Lower leg skin (tissue), 3 donors: ENCODE results near the gene SNTN.

Experiments
- CTCF ChIP-seq, 3 donors: fragments of 450-650 bp; IDR thresholded peaks; one replicate each; pipeline ENCODE4 v1.5.1; 2016; ENCODE audit warnings: antibody characterized with exemption in 3 of 3, mild to moderate bottlenecking in 3 of 3, moderate library complexity in 2 of 3
- POLR2A ChIP-seq, 2 donors: fragments of 450-650 bp; IDR thresholded peaks; one replicate each; pipeline ENCODE4 v1.6.1; 2016 to 2017; ENCODE audit warnings: antibody characterized with exemption in 2 of 2, mild to moderate bottlenecking in 1 of 2, moderate library complexity in 1 of 2

- TF ChIP-seq CTCF (IDR thresholded peaks at IDR 0.05) (no peak), POLR2A (IDR thresholded peaks at IDR 0.05) (no peak)
These were observed 32.9 kb downstream of the SNTN start for GRCh38 chr3:63685340-63685739.
